Calu3 (cell line): ENCODE measurements around the gene WDPCP. TPM values are rescaled to one million over a fixed set of nuclear protein-coding genes. Genes with fewer than 3 reads are reported as not detected.

ENCODE experiments used
- Bru-seq: library from RNA; stranded (reverse); fragments of 400-500 nt; gene quantifications from one replicate; lab custom pipeline; 2021; lab: Mats Ljungman, UMichigan
- BruChase-seq, 2 experiments: library from RNA; stranded (reverse); fragments of 400-500 nt; gene quantifications; one replicate each; lab custom pipeline; 2021; lab: Mats Ljungman, UMichigan
- BruUV-seq: library from RNA; stranded (reverse); fragments of 400-500 nt; replicated peaks from 2 replicates; lab custom pipeline; 2021; lab: Mats Ljungman, UMichigan
- CTCF ChIA-PET: fragments of 300-600 bp; sonication (Branson Sonifier 250); formaldehyde crosslinking; loops from one replicate; lab custom pipeline; 2022; ENCODE audit warnings: antibody characterized with exemption; lab: Charles Lee
- DNase-seq: peaks from one replicate; pipeline ENCODE4 v3.0.0; 2022
- H3K27ac Mint-ChIP-seq: one replicate; pipeline ENCODE4 v1.8.0; 2022; ENCODE audit warnings: mixed read lengths; ENCODE audit not compliant: unreplicated experiment
- H3K27me3 Mint-ChIP-seq: one replicate; pipeline ENCODE4 v1.8.0; 2022; ENCODE audit warnings: mixed read lengths; ENCODE audit not compliant: unreplicated experiment
- H3K36me3 Mint-ChIP-seq: one replicate; pipeline ENCODE4 v1.8.0; 2022; ENCODE audit warnings: mild to moderate bottlenecking, moderate library complexity, mixed read lengths; ENCODE audit not compliant: insufficient read depth, unreplicated experiment
- H3K4me1 Mint-ChIP-seq: one replicate; pipeline ENCODE4 v1.8.0; 2022; ENCODE audit warnings: mild to moderate bottlenecking, low read depth, mixed read lengths; ENCODE audit not compliant: unreplicated experiment
- H3K4me3 Mint-ChIP-seq: one replicate; pipeline ENCODE4 v1.8.0; 2022; ENCODE audit warnings: mild to moderate bottlenecking, low read depth, moderate library complexity, mixed read lengths; ENCODE audit not compliant: unreplicated experiment
- H3K9me3 Mint-ChIP-seq: one replicate; pipeline ENCODE4 v1.8.0; 2022; ENCODE audit warnings: low read depth, mixed read lengths; ENCODE audit not compliant: unreplicated experiment
- CTCF ChIP-seq: fragments of 200-600 bp; IDR thresholded peaks from one replicate; pipeline ENCODE4 v1.8.0; 2022; ENCODE audit warnings: antibody characterized with exemption; ENCODE audit not compliant: unreplicated experiment
- intact Hi-C: fragments of 100-400 bp; cut with micrococcal nuclease; formaldehyde crosslinking; loops from one replicate; pipeline ENCODE4 v1.10.0; 2022; ENCODE audit not compliant: unreplicated experiment
- long read RNA-seq: library from polyadenylated mRNA; stranded (forward); transcript quantifications from one replicate; pipeline ENCODE4 v2.0.0, GENCODE V29; 2022
- total RNA-seq: library from RNA; stranded (reverse); gene quantifications from 2 replicates; pipeline ENCODE4 v1.2.3, GENCODE V29; 2022

Gene WDPCP
- total RNA-seq (7.4 and 9.0 TPM in 2 replicates), Bru-seq, nascent RNA (percentile 59 among the genes with signal in this experiment), BruChase-seq, experiment 1, labeled RNA remaining after a 6-hour chase (percentile 47 among the genes with signal in this experiment), BruChase-seq, experiment 2, labeled RNA remaining after a 2-hour chase (percentile 52 among the genes with signal in this experiment)
- long read RNA-seq, partial matches to known transcripts: 0 of 32 reads
- long read RNA-seq, other reads (novel, unspliced or antisense): 32 of 32 reads

GRCh38 chr2:63588385-63589147, at the start of gene WDPCP, which contains the start of gene MDH1:
Gene WDPCP, minus strand, starts transcription at chr2:63588477. Its CDS starts 206 bp downstream, at chr2:63588271.
Gene MDH1, plus strand, starts transcription at chr2:63588963. Its CDS starts 81 bp downstream, at chr2:63589044.
- TF ChIP-seq CTCF: no peak
- no peaks in the 10 kb centered on the region for H3K27me3 Mint-ChIP-seq
- H3K4me3 Mint-ChIP-seq: peak within 1 kb of the TSS; percentile 91
- no peaks in the 10 kb centered on the region for H3K9me3 Mint-ChIP-seq
- DNase-seq: peak; percentile 92
- intact Hi-C loops: loop anchor here (10.0 kb wide), 1 partner anchor 296 kb away; no protein-coding TSS in a partner anchor
- no TSS peak for BruUV-seq
- H3K36me3 Mint-ChIP-seq: peaks cover 38% of the 10 kb centered on the region
- CTCF ChIA-PET: interaction anchor here (0.6 to 1.9 kb wide), 7 partner anchors 8 to 329 kb away, joined by 3 to 5 read pairs (median 3); no protein-coding TSS in a partner anchor
- H3K27ac Mint-ChIP-seq: peak within 1 kb of the TSS; percentile 93
- peaks cover 18% of the 10 kb centered on the region for H3K4me1 Mint-ChIP-seq

GRCh38 chr2:63632382-63632781, 44.1 kb upstream of the WDPCP start:
- H3K27me3 Mint-ChIP-seq: no peaks in the 10 kb centered on the region
- BruUV-seq: no TSS peak
- CTCF ChIA-PET: no interaction called here
- no peaks in the 10 kb centered on the region for H3K36me3 Mint-ChIP-seq
- no peaks in the 10 kb centered on the region for H3K4me1 Mint-ChIP-seq
- peaks cover 10% of the 10 kb centered on the region for H3K9me3 Mint-ChIP-seq
- DNase-seq: no peak
- intact Hi-C loops: no loop called here
- TF ChIP-seq CTCF: no peak
- H3K4me3 Mint-ChIP-seq: no peak overlapping the region
- H3K27ac Mint-ChIP-seq: no peak overlapping the region

- TF ChIP-seq CTCF: no peak
- no peaks in the 10 kb centered on the region for H3K36me3 Mint-ChIP-seq
- no TSS peak for BruUV-seq
Measured at GRCh38 chr2:63631501-63631900, 43.2 kb upstream of the WDPCP start.

GRCh38 chr2:63628403-63628942, 40.2 kb upstream of the WDPCP start:
- peaks cover 22% of the 10 kb centered on the region for H3K27me3 Mint-ChIP-seq
- H3K36me3 Mint-ChIP-seq: no peaks in the 10 kb centered on the region
- H3K27ac Mint-ChIP-seq: no peak overlapping the region
- no peaks in the 10 kb centered on the region for H3K4me1 Mint-ChIP-seq
- CTCF ChIA-PET: interaction anchor here (0.5 kb wide), 1 partner anchor 17 kb away, joined by 3 read pairs; no protein-coding TSS in a partner anchor
- TF ChIP-seq CTCF: no peak
- intact Hi-C loops: no loop called here
- no peak for DNase-seq
- peaks cover 2% of the 10 kb centered on the region for H3K9me3 Mint-ChIP-seq
- no peak overlapping the region for H3K4me3 Mint-ChIP-seq
- BruUV-seq: no TSS peak

More at GRCh38 chr2:63631501-63631900, 43.2 kb upstream of the WDPCP start:
- CTCF ChIA-PET: no interaction called here
- Mint-ChIP-seq H3K4me1 (no peaks in the 10 kb centered on the region), H3K4me3 (no peak overlapping the region), H3K27ac (no peak overlapping the region), H3K27me3 (no peaks in the 10 kb centered on the region), H3K9me3 (peaks cover 10% of the 10 kb centered on the region)
- intact Hi-C loops: no loop called here
- no peak for DNase-seq
